WERI-Rb-1 (cell line): Measurements from ENCODE around the gene IRF3.

Experiments used
- DNase-seq: peaks from one replicate; pipeline ENCODE4 v3.0.0-alpha.2; 2020
- H3K27ac ChIP-seq: fragments of 250-450 bp; sonication (Bioruptor Pico); 2 replicates; pipeline ENCODE4 v1.5.1; 2020; ENCODE audit warnings: mild to moderate bottlenecking, moderate library complexity
- H3K27me3 ChIP-seq: fragments of 250-450 bp; sonication (Bioruptor Pico); 2 replicates; pipeline ENCODE4 v1.5.1; 2021; ENCODE audit warnings: mild to moderate bottlenecking, low read depth, moderate library complexity; ENCODE audit not compliant: insufficient read depth, severe bottlenecking
- H3K36me3 ChIP-seq: fragments of 250-450 bp; sonication (Bioruptor Pico); 2 replicates; pipeline ENCODE4 v1.5.1; 2020; ENCODE audit warnings: mild to moderate bottlenecking, moderate library complexity
- H3K4me3 ChIP-seq: 2 replicates; pipeline ENCODE4 v1.5.1; 2011; ENCODE audit warnings: low read depth, mild to moderate bottlenecking, control low read depth, low read length
- H3K9me3 ChIP-seq: fragments of 250-450 bp; sonication (Bioruptor Pico); 2 replicates; pipeline ENCODE4 v1.5.1; 2021; ENCODE audit warnings: mild to moderate bottlenecking, moderate library complexity; ENCODE audit not compliant: severe bottlenecking
- TF ChIP-seq, protein P1 (sequence below): IDR thresholded peaks from 2 replicates; pipeline ENCODE4 v1.5.1; 2011; ENCODE audit warnings: low read depth, mild to moderate bottlenecking, control low read depth, inconsistent platforms, low read length

IRF3 gene

DNA sequence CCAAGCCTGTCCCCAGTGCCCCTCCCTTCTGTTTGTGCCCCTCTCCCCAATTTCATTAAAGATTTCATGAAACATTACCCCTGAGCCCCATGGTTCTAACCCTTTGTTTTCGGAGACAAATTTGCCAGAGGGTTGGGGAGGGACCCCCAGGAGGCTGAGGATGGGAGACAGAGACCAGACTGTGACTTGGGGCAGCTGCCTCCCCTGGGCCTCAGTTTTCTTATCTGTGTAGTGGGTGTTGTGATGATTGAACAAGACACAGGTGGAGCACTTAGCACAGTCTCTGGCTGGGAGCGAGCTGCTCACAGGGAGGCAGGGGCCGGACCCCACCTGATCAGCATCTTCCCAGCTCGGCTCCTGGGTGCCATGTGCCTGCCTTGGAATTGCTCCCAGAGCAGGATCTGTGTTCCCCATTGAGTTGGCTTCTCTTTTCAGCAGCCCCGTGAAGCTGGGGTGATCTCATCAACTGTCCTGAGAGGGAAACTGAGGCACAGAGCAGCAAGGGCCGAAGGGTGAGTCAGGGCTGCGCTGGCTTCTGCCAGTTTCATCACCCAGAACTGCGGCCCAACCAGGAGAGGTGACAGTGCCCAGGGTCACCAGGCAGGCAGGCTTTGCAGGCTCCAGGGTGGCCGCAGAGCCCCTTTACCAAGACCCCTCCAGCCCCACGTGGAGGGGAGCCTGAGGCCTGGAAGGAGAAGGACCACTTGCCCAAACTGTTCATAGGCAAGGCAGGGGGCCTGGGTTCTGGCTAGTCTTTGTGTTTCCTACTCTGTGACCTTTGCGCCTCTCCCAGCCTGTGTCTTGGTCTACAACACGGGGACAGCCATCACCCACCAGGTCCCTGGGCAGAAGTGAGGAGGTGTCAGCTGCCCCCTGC, 6.9 kb downstream of the IRF3 start:
- H3K36me3 ChIP-seq = peaks cover 87% of the 10 kb centered on the region
- no peaks in the 10 kb centered on the region for H3K27me3 ChIP-seq
- H3K27ac ChIP-seq = no peak overlapping the region
- no peak overlapping the region for H3K4me3 ChIP-seq
- TF ChIP-seq, protein P1, sequence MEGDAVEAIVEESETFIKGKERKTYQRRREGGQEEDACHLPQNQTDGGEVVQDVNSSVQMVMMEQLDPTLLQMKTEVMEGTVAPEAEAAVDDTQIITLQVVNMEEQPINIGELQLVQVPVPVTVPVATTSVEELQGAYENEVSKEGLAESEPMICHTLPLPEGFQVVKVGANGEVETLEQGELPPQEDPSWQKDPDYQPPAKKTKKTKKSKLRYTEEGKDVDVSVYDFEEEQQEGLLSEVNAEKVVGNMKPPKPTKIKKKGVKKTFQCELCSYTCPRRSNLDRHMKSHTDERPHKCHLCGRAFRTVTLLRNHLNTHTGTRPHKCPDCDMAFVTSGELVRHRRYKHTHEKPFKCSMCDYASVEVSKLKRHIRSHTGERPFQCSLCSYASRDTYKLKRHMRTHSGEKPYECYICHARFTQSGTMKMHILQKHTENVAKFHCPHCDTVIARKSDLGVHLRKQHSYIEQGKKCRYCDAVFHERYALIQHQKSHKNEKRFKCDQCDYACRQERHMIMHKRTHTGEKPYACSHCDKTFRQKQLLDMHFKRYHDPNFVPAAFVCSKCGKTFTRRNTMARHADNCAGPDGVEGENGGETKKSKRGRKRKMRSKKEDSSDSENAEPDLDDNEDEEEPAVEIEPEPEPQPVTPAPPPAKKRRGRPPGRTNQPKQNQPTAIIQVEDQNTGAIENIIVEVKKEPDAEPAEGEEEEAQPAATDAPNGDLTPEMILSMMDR = no peak
- no peak for DNase-seq
- H3K9me3 ChIP-seq = no peaks in the 10 kb centered on the region

DNA sequence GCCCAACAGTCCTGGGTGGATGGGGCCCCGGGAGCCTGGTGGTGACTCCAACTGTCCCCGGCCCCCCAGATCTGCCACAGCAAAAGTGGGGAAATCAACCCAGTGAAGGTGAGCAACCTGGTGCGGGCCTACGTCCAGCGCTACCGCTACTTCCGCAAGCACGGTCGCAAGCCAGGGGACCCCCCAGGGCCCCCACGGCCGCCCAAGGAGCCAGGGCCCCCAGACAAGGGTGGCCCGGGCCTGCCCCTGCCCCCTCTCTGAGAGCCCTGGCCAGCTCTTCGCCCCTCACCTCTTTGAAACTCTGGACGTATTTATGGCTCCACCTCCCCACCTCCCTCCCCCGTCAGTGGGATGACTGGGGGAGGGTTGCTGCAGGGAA, 7.5 kb downstream of the IRF3 start:
- no peak for DNase-seq
- H3K9me3 ChIP-seq = no peaks in the 10 kb centered on the region
- peaks cover 92% of the 10 kb centered on the region for H3K36me3 ChIP-seq
- H3K4me3 ChIP-seq = no peak overlapping the region
- TF ChIP-seq, protein P1 = no peak
- H3K27me3 ChIP-seq = no peaks in the 10 kb centered on the region
- H3K27ac ChIP-seq = no peak overlapping the region

DNA sequence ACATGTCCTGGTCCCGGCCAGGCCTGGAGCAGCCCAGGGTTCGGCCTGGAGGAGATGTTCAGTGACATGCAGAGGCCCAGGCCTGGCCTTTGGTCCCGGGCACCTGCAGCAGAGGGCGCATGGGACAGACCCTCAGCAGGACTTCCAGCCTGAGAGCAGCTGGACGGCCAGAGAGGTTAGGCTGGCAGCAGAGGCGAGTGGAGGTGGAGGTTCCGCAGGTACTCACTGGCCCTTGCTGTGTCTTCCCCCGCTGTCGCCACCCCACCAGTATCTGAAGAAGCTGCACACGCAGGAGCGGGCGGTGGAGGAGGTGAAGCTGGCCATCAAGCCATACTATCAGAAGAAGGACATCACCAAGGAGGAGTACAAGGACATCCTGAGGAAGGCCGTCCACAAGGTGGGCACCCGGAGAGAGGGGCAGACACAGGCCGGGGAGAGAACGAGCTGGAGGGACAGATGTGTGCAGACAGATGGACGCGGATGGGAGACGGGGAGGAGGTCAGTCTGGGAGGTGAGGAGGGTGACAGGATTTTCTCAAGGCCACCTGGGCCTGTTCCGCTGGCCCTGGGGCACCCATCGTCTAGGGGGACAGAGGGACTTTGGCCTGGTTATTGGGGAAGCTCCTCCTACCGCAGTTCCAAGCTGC, 8.0 kb downstream of the IRF3 start:
- DNase-seq = no peak
- peaks cover 92% of the 10 kb centered on the region for H3K36me3 ChIP-seq
- no peak overlapping the region for H3K27ac ChIP-seq
- no peak overlapping the region for H3K4me3 ChIP-seq
- TF ChIP-seq, protein P1 = no peak
- H3K9me3 ChIP-seq = no peaks in the 10 kb centered on the region
- H3K27me3 ChIP-seq = no peaks in the 10 kb centered on the region

DNA sequence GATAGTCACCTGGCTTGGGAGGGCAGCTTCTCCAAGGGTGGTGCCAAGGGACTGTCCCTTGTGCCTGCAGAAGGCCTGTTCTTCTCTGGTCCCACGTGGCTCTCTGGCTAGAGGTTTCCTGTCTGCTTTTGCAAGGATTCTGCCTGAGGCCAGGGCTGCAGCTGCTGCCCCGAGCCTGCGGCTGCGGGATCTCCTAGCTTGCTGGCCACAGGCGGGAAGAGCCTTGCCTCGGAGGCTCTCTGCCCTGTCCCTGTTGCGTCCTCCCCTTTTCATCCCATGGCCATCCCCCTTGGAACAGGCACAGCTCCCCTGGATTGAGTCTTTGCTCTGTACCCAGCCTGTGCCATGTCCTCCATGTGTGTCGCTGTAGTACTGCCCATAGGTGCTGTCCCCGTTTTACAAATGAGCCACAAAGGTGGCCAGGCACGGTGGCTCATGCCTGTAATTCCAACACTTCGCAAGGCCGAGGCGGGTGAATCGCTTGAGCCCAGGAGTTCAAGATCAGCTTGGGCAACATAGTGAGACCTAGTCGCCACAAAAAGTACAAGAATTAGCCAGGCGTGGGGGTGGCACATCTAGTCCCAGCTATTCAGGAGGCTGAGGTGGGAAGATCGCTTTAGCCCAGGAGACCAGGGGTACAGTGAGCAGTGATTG, 9.1 kb downstream of the IRF3 start:
- TF ChIP-seq, protein P1 = no peak

DNA sequence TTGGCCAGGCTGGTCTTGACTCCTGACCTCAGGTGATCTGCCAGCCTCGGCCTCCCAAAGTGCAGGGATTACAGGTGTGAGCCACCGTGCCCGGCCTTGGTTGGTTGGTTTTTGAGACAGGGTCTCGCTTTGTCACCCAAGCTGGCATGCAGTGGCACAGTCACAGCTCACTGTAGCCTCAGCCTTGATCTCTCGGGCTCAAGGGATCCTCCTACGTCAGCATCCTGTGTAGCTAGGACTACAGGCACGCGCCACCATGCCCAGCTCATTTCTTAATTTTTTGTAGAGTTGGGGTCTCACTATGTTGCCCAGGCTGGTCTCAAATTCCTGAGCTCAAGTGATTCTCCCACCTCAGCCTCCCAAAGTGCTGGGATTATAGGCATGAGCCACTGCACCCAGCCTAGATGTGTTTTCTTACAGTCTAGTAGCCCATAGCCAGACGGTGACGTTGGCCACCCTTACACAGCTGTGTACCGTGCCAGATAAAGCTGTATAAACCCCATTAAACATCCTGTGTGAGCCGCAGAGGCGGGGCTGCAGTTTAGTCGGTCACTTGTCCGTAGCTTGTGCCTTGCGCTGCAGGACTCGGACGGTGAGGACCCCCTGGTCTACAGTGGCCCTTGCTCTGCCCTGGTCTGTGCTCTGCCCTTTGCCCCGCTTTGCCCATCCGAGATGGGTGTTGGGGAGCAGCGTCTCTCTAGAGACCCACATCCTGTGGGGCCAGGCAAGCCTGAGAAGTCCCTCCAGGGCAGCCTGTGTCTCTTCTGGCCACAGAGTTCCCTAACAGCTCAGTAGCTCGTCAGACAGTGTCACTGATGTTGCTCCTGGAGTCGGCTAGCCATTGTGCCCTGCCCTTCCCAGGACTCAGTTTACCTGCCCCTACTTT, 9.8 kb downstream of the IRF3 start:
- no peak overlapping the region for H3K27ac ChIP-seq
- H3K36me3 ChIP-seq = peaks cover 79% of the 10 kb centered on the region
- no peaks in the 10 kb centered on the region for H3K9me3 ChIP-seq
- no peak overlapping the region for H3K4me3 ChIP-seq
- TF ChIP-seq, protein P1 = no peak
- no peak for DNase-seq
- H3K27me3 ChIP-seq = no peaks in the 10 kb centered on the region

More for the DNA sequence above, 9.1 kb downstream of the IRF3 start:
- Histone ChIP-seq H3K27me3 (no peaks in the 10 kb centered on the region), H3K27ac (no peak overlapping the region), H3K36me3 (peaks cover 86% of the 10 kb centered on the region), H3K9me3 (no peaks in the 10 kb centered on the region), H3K4me3 (no peak overlapping the region)
- no peak for DNase-seq
